ENCODE data around the gene MYL12A. TPM values are rescaled to one million over a fixed set of nuclear protein-coding genes. Genes with fewer than 3 reads are reported as not detected.

The MYL12A gene
- total RNA-seq, 1 experiment from 2014 or later: 314 TPM

GRCh38 chr18:3283253-3283863, 35.8 kb downstream of the MYL12A start:
- no peak for TF ChIP-seq ATF3 (IDR thresholded peaks at IDR 0.05)
- TF ChIP-seq REST (IDR thresholded peaks at IDR 0.05; ENCODE audit: low read depth): no peak
- TF ChIP-seq FOSL1 (IDR thresholded peaks at IDR 0.05; ENCODE audit: low read depth): no peak
- TF ChIP-seq CBX3 (IDR thresholded peaks at IDR 0.05; ENCODE audit: low read depth): no peak
- no peaks in the 10 kb centered on the region for H4K20me1 ChIP-seq (ENCODE audit: insufficient read depth)
- no peaks in the 10 kb centered on the region for H3K27me3 ChIP-seq (ENCODE audit: insufficient read depth, low read length)
- no peak overlapping the region for H3K27ac ChIP-seq (ENCODE audit: low read depth, low read length)
- H3K36me3 ChIP-seq (ENCODE audit: control insufficient read depth in 1 of 2, insufficient read depth in 2 of 2, low read length in 2 of 2): peaks cover 2 to 4% of the 10 kb centered on the region in 2 experiments; a peak in 2 of 4 replicates
- peaks cover 15 to 40% of the 10 kb centered on the region in 2 experiments for H3K4me1 ChIP-seq (ENCODE audit: control insufficient read depth in 1 of 2, insufficient read depth in 2 of 2, low read length in 2 of 2)
- ChIA-PET POLR2A (interaction anchor here (1.2 to 1.8 kb wide), 3 partner anchors 14 to 382 kb away, joined by 3 to 7 read pairs (median 4); no protein-coding TSS in a partner anchor), RAD21 (ENCODE audit: low non-redundant PET in 1 of 2, low total read pairs in 2 of 2, uncharacterized antibody in 2 of 2, unreplicated experiment in 2 of 2) (interaction anchor here in 1 of 2 experiments (1.8 kb wide), 1 partner anchor 383 kb away, joined by 8 read pairs; no protein-coding TSS in a partner anchor), CTCF (interaction anchor here (1.5 to 6.5 kb wide), 3 partner anchors 310 to 586 kb away, joined by 3 to 65 read pairs (median 19); no protein-coding TSS in a partner anchor)
- BruUV-seq (replicated peaks): no TSS peak
- no peak overlapping the region for H3K9ac ChIP-seq (ENCODE audit: low read length)
- DNase-seq (ENCODE audit: low read depth, low spot score): no peak
- H3K4me2 ChIP-seq (ENCODE audit: low read length): no peak overlapping the region
- H3K79me2 ChIP-seq (ENCODE audit: insufficient read depth, low read length): no peaks in the 10 kb centered on the region
- no peak overlapping the region for H3K4me3 ChIP-seq (replicated peaks in 1 of 2; ENCODE audit: low read depth in 1 of 2, low read length in 2 of 2)
- ATAC-seq: no peak
- intact Hi-C loops (cut with micrococcal nuclease): loop anchor here (2.0 to 5.0 kb wide), 3 partner anchors 171 to 785 kb away; no protein-coding TSS in a partner anchor
- H2AFZ ChIP-seq (ENCODE audit: low read depth, low read length, poor library complexity, severe bottlenecking): no peak overlapping the region
- H3K9me2 ChIP-seq (ENCODE audit: insufficient read depth): no peaks in the 10 kb centered on the region
- H3K9me3 ChIP-seq (ENCODE audit: control insufficient read depth in 1 of 2, insufficient read depth in 1 of 2, low read depth in 1 of 2, low read length in 2 of 2): no peaks in the 10 kb centered on the region

Measured in HCT116 (cell line).